ENCODE measurements around the gene CELF4.

CELF4 gene

GRCh38 chr18:37339701-37340215 lies 225.8 kb downstream of the CELF4 start:
- DNase-seq, result no peak

DNA sequence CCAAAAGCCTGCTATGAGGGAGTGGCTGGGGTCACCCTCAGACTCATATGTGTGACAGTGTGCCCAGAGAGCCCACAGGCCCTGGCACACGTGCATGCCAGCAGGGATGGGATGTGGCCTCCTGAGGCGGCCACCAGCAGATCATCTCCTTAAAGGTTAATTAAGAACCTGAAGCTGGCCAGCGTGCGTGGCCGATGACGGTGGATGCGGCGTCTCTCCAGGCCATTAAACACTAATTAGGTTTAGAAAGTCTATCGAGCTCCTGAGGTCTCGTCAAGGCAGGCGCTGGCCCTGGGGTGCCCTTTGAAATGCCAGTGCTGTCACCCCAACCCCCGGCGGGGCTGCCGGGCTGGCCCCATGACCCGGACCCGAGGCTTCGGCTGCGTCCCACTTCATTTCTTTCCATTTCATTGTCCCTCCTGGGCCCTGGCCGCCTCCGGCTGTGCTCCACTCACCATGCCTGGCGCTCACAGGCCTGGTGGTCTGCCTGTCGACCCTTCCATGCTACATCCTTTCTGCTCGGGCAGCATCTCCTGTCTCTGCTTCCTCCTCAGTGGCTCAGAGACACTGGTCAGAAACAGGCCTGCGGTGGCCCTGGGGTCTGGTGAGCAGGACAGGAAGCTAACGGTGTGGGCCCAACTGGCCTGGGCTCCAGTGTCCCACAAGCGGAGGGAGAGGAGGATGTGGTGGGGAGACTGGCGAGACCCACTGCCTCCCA lies 228.9 kb downstream of the CELF4 start:
- DNase-seq, result no peak

DNA sequence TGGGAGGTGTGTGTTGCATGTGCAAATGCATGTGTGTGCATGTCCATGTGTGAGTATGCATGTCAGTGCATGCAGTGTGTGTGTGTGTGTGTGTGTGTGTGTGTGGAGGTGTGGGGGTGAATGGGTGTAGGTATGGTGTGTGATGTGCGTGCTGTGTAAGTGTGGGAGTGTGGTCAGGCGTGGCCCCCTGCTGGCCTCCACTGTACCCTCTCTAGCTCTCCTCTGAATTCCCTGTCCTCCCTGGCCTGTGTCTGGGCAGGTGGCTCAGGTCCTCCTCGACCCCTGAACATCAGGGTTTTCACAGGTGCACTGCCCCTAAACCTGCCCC lies 230.2 kb downstream of the CELF4 start:
- DNase-seq, result no peak

DNA sequence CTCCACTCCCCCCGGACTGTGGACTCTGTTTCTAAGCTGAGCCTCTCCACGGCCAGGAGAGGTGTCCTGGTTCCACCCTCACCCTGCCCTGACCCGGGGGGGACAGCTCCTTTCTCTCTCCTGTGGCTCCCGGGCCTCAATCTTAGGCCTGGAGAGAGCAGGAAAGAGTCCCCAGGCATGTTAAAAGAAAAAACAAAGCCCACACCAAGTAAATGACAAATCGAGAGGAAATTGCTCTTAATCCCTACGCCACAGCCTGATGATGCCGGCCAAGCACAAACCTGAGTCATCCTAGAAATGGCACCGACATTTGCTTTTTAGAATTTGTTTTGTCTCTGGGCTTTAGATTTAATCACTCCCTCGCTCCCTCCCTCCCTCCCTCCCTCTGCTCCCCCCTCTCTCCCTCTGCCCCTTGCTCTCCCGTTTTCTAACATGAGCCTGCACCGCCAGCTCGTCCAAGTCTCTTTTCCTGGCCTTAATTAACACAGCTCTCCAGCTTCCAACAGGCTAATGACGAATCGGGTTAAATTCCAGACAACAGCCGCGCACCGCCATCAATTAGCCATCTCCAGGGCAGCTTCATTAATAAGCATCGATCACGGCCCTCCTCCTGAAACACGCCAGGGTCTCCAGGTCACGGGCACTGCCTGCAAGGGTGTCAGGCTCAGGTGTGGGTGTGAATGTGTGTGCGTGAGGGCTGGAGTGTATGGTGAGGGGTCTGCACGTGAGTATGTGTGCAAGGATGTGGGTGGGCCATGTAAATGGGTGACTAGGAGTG lies 230.8 kb downstream of the CELF4 start:
- no peak for DNase-seq

DNA sequence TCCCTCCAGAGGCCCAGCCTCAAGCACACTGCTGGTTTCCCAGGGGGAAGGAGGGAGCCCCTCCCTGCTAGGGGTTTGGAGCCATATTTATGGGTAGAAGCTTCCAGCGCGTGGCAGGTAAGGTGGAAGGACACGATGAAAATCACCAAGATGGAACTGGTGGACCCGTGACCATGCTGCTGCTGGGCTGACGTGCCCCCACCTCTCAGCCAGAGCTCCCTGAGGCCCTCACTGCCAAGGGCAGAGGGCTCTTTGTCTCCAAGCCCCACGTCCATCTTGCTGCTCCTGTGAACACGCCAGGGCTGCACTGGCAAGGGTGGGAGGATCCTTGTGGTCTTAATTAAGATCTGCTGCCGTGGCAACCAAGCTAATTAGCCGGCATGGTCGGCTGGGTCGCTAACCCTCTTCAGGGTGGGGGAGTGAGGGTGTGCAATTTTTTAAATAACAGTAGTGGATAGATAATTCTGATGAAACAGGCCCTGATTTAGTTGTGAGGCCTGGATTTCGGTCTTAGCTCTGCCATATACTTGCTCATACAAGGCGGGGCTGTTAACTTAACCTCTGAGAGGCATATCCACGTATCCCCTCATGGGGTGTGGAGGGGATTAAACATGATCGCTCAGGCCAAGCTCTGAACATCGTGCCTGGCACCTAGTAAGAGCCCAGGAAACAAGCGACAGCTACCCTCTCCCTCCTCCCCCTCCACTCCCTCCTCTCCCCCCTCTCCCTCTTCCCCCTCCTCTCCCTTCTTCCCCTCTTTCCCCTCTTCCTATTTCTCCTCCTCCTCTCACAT lies 232.8 kb downstream of the CELF4 start:
- no peak for DNase-seq

GRCh38 chr18:37332219-37332618 lies 233.4 kb downstream of the CELF4 start:
- no peak for DNase-seq

- DNase-seq, result no peak
Observed at GRCh38 chr18:37330173-37330572, 235.4 kb downstream of the CELF4 start.

DNA sequence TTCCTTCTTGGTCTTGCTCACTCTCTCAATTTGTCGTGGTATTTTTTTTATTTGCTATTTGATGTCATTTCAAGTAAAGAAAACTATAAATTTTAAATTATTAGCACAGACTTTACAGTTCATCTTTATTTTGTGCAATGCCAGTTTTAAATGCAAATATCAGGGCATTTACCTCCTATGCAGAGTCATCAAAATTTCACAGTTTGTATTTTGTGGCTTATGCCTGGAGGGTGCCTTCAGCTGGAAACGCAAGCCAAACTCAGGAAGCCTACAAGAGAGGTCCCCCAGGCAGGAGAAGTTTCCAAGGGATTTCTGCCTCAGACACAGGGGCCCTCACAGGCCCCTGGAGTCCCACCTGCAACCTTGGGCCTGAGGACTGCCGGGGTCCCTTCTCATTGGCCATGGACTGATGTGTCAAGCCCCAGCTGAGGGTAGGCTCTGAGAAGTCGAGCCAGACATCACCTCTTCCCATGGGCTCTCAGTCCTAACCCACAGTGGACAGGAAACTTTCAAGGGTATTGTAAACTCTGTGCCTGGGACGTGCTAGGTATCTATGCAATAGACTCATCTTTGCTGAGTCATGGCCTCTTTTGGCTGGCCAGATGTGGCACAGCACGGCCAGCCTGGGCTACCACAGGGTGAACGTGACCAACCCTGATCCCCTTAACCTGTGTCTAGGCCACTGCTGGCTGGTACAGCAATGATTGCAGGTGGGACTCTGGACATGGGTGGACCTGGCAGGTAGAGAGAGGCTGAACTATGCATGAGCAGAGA lies 236.5 kb downstream of the CELF4 start:
- no peak for DNase-seq

- DNase-seq, result no peak
Observed at GRCh38 chr18:37327063-37327577, 238.5 kb downstream of the CELF4 start.

- peak; percentile 64 for DNase-seq
Observed at GRCh38 chr18:37322492-37323035, 243.0 kb downstream of the CELF4 start.

- no peak for DNase-seq
Observed at GRCh38 chr18:37321582-37322491, 243.8 kb downstream of the CELF4 start.

DNA sequence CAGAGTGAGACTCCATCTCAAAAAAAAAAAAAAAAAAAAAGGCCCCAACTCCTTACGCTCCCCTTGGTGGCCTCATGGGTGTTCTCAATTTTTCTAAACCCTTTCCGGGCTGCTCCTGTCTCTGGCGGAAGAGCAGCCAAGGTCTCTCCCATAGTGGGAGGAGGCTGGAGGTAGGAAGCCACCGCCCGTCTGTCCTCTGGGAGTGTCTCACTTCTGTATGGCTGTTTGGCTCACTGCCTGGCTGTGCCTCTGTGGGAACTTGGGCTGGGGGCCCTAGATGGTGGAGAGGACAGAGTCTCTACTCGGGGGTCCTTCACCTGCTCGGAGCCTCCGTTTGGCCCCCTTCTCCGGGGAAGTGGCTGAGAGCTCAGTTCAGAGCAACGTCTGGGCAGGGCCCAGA lies 245.3 kb downstream of the CELF4 start:
- DNase-seq, result no peak

- DNase-seq, result no peak
Observed at GRCh38 chr18:37318360-37319355, 246.9 kb downstream of the CELF4 start.

DNA sequence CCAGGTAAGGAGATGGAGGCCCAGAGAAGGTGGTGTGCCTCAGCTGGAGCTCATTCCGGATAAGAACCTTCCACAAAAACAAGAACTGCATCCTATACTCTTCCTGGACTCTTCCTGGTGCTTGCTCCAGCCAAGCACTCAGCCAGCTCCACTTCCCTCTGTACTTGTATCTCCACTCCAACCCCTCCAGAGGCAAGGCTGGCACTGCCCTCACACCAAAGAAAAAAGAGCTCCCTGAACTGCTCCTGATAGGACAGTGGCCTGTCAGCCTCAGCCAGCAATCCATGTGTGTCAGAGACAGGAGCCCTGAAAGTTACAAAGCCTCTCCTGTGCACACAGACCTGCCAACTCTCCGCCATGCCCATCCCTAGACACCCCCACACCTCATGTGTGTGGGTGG lies 248.1 kb downstream of the CELF4 start:
- DNase-seq, result no peak

DNA sequence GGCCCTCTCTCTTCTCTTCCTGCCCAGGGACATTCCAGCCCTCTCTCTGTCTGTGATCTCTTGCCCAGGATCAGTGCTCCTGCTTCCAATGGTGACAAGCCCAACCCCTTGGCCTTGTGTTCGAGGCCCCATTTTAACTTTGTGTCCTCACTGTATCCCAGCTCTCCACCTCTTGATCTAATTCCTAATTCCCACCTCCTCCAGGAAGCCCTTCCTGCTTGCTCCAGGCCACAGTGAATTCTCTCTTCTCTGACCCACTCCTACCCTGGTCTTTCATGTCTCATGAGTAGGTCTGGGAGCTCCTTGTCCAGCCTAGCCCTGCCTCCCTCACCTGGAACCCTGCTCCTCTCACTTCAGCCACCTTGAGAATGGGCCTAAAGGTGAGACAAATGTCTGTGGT lies 249.1 kb downstream of the CELF4 start:
- DNase-seq, result no peak

GRCh38 chr18:37315935-37316334 lies 249.7 kb downstream of the CELF4 start:
- no peak for DNase-seq

DNA sequence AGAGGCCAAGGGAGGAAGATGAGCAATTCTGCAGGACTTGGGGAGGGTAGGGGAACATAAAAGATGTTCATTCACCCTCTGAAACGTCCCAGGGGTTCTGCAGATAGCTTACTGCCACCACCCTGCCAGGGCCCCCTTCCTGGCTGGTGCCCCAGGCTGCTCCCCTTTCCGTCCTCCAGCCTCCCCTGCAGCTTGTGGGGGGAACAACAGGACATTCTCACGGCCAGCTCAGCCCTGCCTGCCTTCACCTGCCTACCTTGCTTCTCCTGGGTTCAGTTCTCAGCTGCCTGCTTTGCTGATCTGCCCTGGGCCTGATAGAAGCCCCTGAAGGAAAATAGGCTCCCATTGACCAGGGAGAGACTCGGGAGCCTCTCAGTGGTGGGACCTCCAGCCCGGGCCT lies 251.1 kb downstream of the CELF4 start:
- no peak for DNase-seq

DNA sequence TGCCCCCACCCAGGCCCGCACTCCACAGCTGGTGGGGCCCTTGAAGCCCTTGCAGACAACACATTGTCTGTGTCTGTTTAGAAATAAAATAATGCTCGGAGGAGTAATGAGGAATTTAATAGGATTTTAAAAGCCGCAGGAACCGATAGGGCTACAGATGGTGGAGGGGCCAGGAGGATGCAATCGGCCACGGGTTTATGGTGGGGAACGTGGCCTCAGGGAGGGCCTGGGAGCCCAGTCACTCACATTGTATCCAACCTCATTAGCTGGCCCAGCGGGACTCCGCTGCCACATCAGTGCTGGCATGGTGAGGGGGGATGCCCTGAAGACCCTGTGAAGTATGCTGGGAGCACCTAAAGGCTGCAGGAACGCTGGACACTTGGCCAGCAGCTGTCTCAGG lies 252.0 kb downstream of the CELF4 start:
- DNase-seq, result no peak

DNA sequence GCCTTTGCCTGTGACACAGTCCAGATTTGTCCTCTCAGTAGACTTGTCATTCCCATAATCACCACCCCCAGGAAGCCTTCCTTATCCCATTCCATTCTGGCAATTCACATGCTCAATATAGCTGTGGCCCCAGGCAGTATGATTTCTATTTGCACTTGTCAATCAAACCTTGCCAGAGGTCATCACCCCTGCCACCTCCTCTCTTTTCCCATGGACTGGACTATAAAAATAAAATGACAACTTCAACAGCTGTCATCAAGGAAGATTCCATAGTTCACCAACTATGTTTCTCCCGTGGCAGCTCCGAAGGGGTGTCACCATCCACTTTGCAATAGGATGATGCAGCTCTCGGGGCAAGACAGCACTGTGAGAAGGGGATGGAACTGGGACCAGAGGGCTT lies 255.7 kb downstream of the CELF4 start:
- no peak for DNase-seq

- no peak for DNase-seq
Observed at GRCh38 chr18:37309059-37309458, 256.5 kb downstream of the CELF4 start.
